OCI-LY3 (cell line): ENCODE measurements around the gene HECW1.
"Not testable (repeated sequence)": the region's sequence is repeated elsewhere in the genome, so short reads cannot be mapped to it uniquely, and the experiment has no call there.

Source experiments
- H2AFZ ChIP-seq: fragments of 200-600, 300-600 bp; shearing (Covaris generic); 2 replicates; pipeline ENCODE4 v1.6.0; 2014; ENCODE audit warnings: antibody characterized with exemption, low read depth, low read length
- H3K27ac ChIP-seq: fragments of 200-600, 300-600 bp; sonication (generic); 2 replicates; pipeline ENCODE4 v1.5.1; 2014; ENCODE audit warnings: mild to moderate bottlenecking, low read length, moderate library complexity, mixed read lengths
- H3K27me3 ChIP-seq: fragments of 200-600, 300-600 bp; sonication (generic); 2 replicates; pipeline ENCODE4 v1.6.1; 2014; ENCODE audit warnings: low read depth, low read length, mixed read lengths
- H3K36me3 ChIP-seq: fragments of 200-600, 300-600 bp; sonication (generic); replicated peaks from 2 replicates; pipeline ENCODE3; 2014; ENCODE audit warnings: low read depth, low read length, mixed read lengths
- H3K4me1 ChIP-seq: fragments of 300-600, 200-600 bp; sonication (generic); 2 replicates; pipeline ENCODE4 v1.6.1; 2014; ENCODE audit warnings: low read length, mixed read lengths
- H3K4me2 ChIP-seq: fragments of 200-600, 300-600 bp; sonication (generic); 2 replicates; pipeline ENCODE4 v1.6.1; 2014; ENCODE audit warnings: low read length, mixed read lengths
- H3K4me3 ChIP-seq: fragments of 300-600, 200-600 bp; sonication (generic); 2 replicates; pipeline ENCODE4 v1.5.1; 2014; ENCODE audit warnings: antibody characterized with exemption, mild to moderate bottlenecking, low read length, moderate library complexity
- H3K79me2 ChIP-seq: fragments of 300-600, 200-600 bp; shearing (Covaris generic); 2 replicates; pipeline ENCODE4 v1.6.1; 2014; ENCODE audit warnings: mild to moderate bottlenecking, low read length, mixed read lengths
- H3K9ac ChIP-seq: fragments of 300-600, 200-600 bp; shearing (Covaris generic); 2 replicates; pipeline ENCODE4 v1.6.0; 2014; ENCODE audit warnings: mild to moderate bottlenecking, low read length, moderate library complexity
- H3K9me3 ChIP-seq: fragments of 200-600, 300-600 bp; shearing (Covaris generic); 2 replicates; pipeline ENCODE4 v1.6.1; 2014; ENCODE audit warnings: low read length, mixed read lengths; ENCODE audit not compliant: insufficient read depth
- H4K20me1 ChIP-seq: fragments of 200-600, 300-600 bp; sonication (generic); 2 replicates; pipeline ENCODE4 v1.6.1; 2016; ENCODE audit warnings: low read length, mixed read lengths; ENCODE audit not compliant: insufficient read depth
- EZH2phosphoT487 ChIP-seq: fragments of 200-600 bp; shearing (Covaris generic); IDR thresholded peaks from 2 replicates; pipeline ENCODE4 v1.6.1; 2018; ENCODE audit warnings: antibody characterized with exemption, mixed run types, low read depth
- TF ChIP-seq, protein P1 (sequence below): fragments of 200-600, 300-600 bp; sonication (generic); IDR thresholded peaks from 2 replicates; pipeline ENCODE4 v1.5.1; 2014; ENCODE audit warnings: antibody characterized with exemption, low read length, low read depth

Gene HECW1

DNA sequence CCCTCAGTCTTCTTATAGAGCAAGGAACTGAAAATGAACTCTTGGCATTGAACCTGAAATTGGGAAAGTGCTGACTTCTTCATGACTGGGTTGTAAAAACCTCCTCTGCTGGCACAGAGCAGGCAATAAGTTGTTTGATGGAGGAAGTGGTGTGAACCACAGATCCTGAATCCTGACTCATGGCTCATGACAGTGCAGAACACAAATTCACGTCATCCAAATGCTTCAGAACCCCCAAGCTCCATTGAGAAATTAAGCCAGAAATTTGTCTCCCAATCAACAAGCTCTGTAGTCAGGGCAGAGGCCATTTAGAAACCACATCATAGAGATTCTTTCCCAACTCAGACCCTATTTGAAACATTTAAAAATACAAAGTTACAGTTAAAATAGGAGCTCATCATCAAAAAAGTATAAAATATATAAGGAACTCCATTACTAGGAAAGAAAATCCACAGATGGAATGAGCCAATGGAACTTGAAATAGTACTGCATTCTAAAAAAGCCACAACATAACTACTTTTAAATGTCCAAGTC is 460.1 kb downstream of the HECW1 start:
- Histone ChIP-seq H3K4me2 (no peak overlapping the region), H3K9ac (no peak overlapping the region), H3K27ac (no peak overlapping the region), H4K20me1 (no peaks in the 10 kb centered on the region), H3K79me2 (no peaks in the 10 kb centered on the region), H3K36me3 (no peaks in the 10 kb centered on the region), H3K4me1 (0 out of 2 replicates have a peak, but pooled peaks cover 4% of the 10 kb centered on the region), H2AFZ (no peak overlapping the region), H3K4me3 (no peak overlapping the region), H3K27me3 (peaks cover 4% of the 10 kb centered on the region; the same call in 1 of the 2 replicates), H3K9me3 (no peaks in the 10 kb centered on the region)
- TF ChIP-seq EZH2phosphoT487 = no peak
- TF ChIP-seq, protein P1, sequence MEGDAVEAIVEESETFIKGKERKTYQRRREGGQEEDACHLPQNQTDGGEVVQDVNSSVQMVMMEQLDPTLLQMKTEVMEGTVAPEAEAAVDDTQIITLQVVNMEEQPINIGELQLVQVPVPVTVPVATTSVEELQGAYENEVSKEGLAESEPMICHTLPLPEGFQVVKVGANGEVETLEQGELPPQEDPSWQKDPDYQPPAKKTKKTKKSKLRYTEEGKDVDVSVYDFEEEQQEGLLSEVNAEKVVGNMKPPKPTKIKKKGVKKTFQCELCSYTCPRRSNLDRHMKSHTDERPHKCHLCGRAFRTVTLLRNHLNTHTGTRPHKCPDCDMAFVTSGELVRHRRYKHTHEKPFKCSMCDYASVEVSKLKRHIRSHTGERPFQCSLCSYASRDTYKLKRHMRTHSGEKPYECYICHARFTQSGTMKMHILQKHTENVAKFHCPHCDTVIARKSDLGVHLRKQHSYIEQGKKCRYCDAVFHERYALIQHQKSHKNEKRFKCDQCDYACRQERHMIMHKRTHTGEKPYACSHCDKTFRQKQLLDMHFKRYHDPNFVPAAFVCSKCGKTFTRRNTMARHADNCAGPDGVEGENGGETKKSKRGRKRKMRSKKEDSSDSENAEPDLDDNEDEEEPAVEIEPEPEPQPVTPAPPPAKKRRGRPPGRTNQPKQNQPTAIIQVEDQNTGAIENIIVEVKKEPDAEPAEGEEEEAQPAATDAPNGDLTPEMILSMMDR = no peak

DNA sequence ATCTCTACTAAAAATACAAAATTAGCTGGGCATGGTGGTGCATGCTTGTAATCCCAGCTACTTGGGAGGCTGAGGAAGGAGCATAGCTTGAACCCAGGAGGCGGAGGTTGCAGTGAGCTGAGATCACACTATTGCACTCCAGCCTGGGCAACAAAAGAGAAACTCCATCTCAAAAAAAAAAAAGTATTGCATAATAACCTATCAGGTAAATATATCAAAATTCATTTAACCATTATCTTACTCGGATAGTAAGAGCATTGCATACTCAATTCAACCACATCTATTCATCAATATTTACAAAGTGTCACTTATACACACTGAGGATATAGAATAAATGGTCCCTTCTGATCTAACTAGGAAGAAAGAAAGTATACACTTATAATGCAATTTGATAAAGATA is 461.4 kb downstream of the HECW1 start:
- not testable (repeated sequence) for H3K9ac ChIP-seq, H3K79me2 ChIP-seq, H3K27ac ChIP-seq, H2AFZ ChIP-seq, H3K27me3 ChIP-seq, H3K4me1 ChIP-seq, H3K9me3 ChIP-seq, H3K36me3 ChIP-seq, H4K20me1 ChIP-seq, H3K4me2 ChIP-seq, H3K4me3 ChIP-seq

DNA sequence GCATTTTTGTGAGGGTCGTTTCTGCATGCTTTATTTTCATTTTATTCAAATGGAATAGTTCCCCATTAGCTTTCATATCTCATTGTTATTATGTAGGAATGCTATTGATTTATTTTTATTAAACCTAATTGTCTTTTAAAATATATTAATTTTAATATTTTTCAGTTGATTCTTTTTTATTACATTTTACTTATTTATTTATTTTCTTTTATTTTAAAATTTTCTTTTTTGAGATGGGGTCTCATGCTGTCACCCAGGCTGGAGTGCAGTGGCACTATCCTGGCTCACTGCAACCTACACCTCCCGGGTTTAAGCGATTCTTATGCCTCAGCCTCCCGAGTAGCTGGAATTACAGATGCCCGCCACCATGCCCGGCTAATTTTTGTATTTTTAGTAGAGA is 463.1 kb downstream of the HECW1 start:
- Histone ChIP-seq H2AFZ (no peak overlapping the region), H3K4me1 (0 out of 2 replicates have a peak, but pooled peaks cover 4% of the 10 kb centered on the region), H3K9ac (no peak overlapping the region), H3K4me2 (no peak overlapping the region), H3K9me3 (no peaks in the 10 kb centered on the region), H3K27ac (no peak overlapping the region), H3K36me3 (no peaks in the 10 kb centered on the region), H4K20me1 (no peaks in the 10 kb centered on the region), H3K79me2 (no peaks in the 10 kb centered on the region), H3K27me3 (peaks cover 1% of the 10 kb centered on the region; the same call in 1 of the 2 replicates), H3K4me3 (no peak overlapping the region)
- TF ChIP-seq, protein P1 = no peak
- TF ChIP-seq EZH2phosphoT487 = no peak

DNA sequence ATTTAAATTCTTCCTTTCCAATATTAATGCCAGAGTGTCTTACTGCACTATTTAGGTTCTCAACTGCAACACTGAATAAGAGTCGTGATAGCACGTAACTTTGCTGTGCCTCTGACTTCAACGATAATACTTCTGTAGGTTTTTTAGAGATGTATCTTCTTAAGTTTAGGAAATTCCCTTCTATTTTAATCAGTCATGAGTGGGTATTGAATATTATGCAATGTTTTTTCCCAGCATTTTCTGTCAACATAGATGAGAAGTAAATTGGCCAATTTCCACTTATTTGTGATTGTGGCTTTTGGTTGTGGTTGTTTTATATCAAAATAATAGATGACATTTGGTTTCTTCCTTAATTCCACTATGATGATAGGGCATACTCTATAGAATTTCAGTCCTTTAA is 463.8 kb downstream of the HECW1 start:
- no peaks in the 10 kb centered on the region for H3K36me3 ChIP-seq
- TF ChIP-seq, protein P1 = no peak
- TF ChIP-seq EZH2phosphoT487 = no peak
- no peak overlapping the region for H3K4me2 ChIP-seq
- no peaks in the 10 kb centered on the region for H4K20me1 ChIP-seq
- H3K9ac ChIP-seq = no peak overlapping the region
- H3K4me3 ChIP-seq = no peak overlapping the region
- H3K4me1 ChIP-seq = 0 out of 2 replicates have a peak, but pooled peaks cover 4% of the 10 kb centered on the region
- H3K79me2 ChIP-seq = no peaks in the 10 kb centered on the region
- no peak overlapping the region for H3K27ac ChIP-seq
- H3K9me3 ChIP-seq = no peaks in the 10 kb centered on the region
- H2AFZ ChIP-seq = no peak overlapping the region
- peaks cover 9% of the 10 kb centered on the region for H3K27me3 ChIP-seq

DNA sequence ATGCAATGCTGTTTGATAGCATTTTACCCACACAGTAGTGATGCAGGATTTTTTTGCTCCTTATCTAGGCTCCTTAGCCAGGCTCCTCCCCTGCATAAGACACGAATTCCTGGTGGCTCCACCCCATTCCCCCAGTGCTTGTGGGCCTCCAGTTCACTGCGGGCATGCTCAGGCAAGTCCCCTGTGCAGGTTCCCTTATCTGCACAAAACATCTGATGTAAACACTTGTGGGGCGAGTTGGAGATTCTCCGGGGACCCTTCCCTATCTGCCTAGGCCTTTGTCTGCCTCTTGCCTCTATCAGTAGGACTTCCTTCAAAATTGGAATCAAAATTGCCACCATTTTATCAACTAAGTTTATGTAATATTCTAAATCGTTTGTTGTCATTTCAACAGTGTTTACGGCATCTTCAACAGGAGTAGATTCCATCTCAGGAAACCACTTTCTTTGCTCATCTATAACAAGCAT is 465.1 kb downstream of the HECW1 start:
- Histone ChIP-seq H3K79me2 (no peaks in the 10 kb centered on the region), H4K20me1 (no peaks in the 10 kb centered on the region), H3K27ac (no peak overlapping the region), H3K27me3 (peaks cover 20% of the 10 kb centered on the region), H3K36me3 (no peaks in the 10 kb centered on the region), H3K4me2 (no peak overlapping the region), H2AFZ (no peak overlapping the region), H3K9me3 (no peaks in the 10 kb centered on the region), H3K4me1 (0 out of 2 replicates have a peak, but pooled peaks cover 6% of the 10 kb centered on the region), H3K9ac (no peak overlapping the region), H3K4me3 (no peak overlapping the region)
- no peak for TF ChIP-seq EZH2phosphoT487
- TF ChIP-seq, protein P1 = no peak
